Activated naive CD8-positive, alpha-beta T cell treated with anti-CD3 and anti-CD28 coated beads, Interleukin-2, amount 50 U/mL, for 16 hours (primary cell): ENCODE measurements around the gene SMCHD1.
"Not testable (repeated sequence)": the region's sequence is repeated elsewhere in the genome, so short reads cannot be mapped to it uniquely, and the experiment has no call there.

Source experiments
- DNase-seq: peaks from one replicate; pipeline ENCODE4 v3.0.0-alpha.2; 2020; ENCODE audit warnings: low read depth, low spot score

Gene SMCHD1

DNA sequence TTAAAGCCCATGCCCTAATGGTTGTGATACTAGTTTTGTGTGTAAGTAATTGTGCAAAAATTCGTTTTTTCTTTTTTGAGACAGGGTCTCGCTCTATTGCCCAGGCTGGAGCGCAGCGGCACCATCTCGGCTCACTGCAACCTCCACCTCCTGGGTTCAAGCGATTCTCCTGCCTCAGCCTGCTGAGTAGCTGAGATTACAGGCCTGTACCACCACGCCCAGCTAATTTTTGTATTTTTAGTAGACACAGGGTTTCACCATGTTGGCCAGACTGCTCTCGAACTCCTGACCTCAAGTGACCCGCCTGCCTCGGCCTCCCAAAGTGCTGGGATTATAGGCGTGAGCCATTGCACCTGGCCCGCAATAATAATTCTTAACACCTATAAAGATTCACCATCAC is 196.9 kb downstream of the SMCHD1 start:
- not testable (repeated sequence) for DNase-seq

DNA sequence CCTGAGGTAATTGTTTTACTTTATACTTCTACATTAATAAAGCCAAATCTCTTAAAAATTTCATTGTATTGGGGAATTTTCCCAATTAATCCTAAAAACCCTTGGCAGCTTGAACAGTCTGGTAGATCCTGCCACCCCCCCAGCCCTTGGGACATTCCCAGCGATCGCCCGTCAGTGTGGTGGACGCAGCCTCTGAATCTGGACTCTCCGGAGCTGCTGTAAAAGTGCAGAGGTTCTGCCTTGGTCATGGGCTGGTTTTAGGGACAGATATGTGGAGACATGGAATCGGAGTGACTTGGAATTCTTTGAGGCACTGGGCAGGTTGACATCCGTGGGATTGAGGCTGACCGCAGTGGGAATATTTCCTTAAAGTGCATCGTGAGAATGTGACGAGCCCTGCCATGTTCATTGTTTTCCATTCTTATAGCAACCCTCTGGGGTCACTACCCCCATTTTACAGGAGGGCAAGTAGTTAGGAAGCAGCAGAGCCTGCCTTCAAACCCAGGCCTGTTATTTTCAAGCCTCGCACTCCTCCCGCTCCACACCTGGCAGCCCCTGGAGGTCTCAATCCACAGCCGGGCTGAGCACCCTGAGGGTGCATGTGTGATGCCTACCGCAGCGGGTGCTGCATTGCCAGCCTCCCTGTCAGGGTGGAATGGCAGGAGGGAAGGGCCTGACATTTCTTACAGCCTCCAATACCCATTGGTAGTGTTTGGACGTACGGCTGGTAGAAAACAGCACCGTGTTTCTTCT is 197.8 kb downstream of the SMCHD1 start:
- no peak for DNase-seq

DNA sequence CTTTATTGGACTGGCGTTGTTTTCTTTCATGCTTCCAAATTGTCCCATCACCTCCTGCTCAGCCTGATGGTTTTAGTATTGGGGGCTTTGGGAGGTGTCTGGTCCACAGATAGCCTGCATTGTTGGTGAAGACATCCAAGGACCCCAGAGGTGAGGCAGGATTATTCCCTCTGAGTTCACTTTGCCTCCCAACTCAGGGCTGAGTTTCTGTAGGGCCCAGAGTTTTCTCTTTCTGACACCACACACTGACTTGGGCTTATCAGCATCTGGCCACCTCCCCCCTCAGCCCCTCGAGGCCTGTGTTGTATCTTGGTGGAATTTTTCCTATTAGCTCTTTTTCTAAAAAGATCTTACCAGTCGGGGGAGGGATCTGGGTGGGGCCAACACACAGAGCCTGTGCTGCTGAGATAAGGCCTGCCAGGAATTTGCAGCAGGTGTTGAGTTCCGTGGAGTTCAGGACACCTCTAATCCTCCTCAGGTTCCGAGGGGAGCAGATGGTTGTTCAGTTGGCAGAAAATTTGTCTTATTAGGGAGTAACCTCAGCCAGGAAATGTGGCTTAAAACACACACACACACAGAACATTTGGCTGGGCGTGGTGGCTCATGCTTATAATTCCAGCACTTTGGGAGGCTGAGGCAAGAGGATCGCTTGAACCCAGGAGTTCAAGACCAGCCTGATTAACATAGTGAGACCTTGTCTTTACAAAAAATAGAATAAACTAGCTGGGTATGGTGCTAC is 198.6 kb downstream of the SMCHD1 start:
- DNase-seq: no peak
